GM18868 (cell line): Measurements from ENCODE around the gene ELMO1.

Experiments
- ATAC-seq: cut with Tn5 transposase; IDR thresholded peaks from one replicate; pipeline ENCODE4 v1.9.1; 2021; ENCODE audit warnings: mild to moderate bottlenecking, moderate library complexity; ENCODE audit not compliant: unreplicated experiment

ELMO1 gene

GRCh38 chr7:37283716-37284115, 164.9 kb downstream of the ELMO1 start:
- no peak for ATAC-seq

- no peak for ATAC-seq
These were observed 165.7 kb downstream of the ELMO1 start for GRCh38 chr7:37282927-37283326.

GRCh38 chr7:37282093-37282444, 166.6 kb downstream of the ELMO1 start:
- no peak for ATAC-seq

GRCh38 chr7:37281368-37282092, 167.1 kb downstream of the ELMO1 start:
- ATAC-seq = no peak

- no peak for ATAC-seq
These were observed 171.2 kb downstream of the ELMO1 start for GRCh38 chr7:37277513-37277912.

- no peak for ATAC-seq
These were observed 173.5 kb downstream of the ELMO1 start for GRCh38 chr7:37275078-37275710.

GRCh38 chr7:37273891-37274290, 174.8 kb downstream of the ELMO1 start:
- ATAC-seq = no peak

GRCh38 chr7:37269711-37270508, 178.8 kb downstream of the ELMO1 start:
- no peak for ATAC-seq

GRCh38 chr7:37267251-37267650, 181.4 kb downstream of the ELMO1 start:
- no peak for ATAC-seq

- ATAC-seq = no peak
These were observed 182.8 kb downstream of the ELMO1 start for GRCh38 chr7:37265876-37266275.

GRCh38 chr7:37265006-37265405, 183.7 kb downstream of the ELMO1 start:
- ATAC-seq = no peak

- ATAC-seq = no peak
These were observed 186.5 kb downstream of the ELMO1 start for GRCh38 chr7:37262181-37262580.

- no peak for ATAC-seq
These were observed 189.3 kb downstream of the ELMO1 start for GRCh38 chr7:37259319-37259821.

- no peak for ATAC-seq
These were observed 192.0 kb downstream of the ELMO1 start for GRCh38 chr7:37256631-37257030.

GRCh38 chr7:37255327-37255944, 193.2 kb downstream of the ELMO1 start:
- no peak for ATAC-seq

- ATAC-seq = no peak
These were observed 197.4 kb downstream of the ELMO1 start for GRCh38 chr7:37251222-37251621.

- no peak for ATAC-seq
These were observed 199.4 kb downstream of the ELMO1 start for GRCh38 chr7:37249240-37249639.

GRCh38 chr7:37248396-37248861, 200.2 kb downstream of the ELMO1 start:
- no peak for ATAC-seq

GRCh38 chr7:37247861-37248260, 200.8 kb downstream of the ELMO1 start:
- no peak for ATAC-seq

GRCh38 chr7:37245590-37245989, 203.1 kb downstream of the ELMO1 start:
- ATAC-seq = no peak

GRCh38 chr7:37236906-37237305, 211.8 kb downstream of the ELMO1 start:
- ATAC-seq = no peak
